H1 (cell line): ENCODE results near the gene TMEM92. TPM values are rescaled to one million over a fixed set of nuclear protein-coding genes. Genes with fewer than 3 reads are reported as not detected.
A peak's percentile ranks its signal among the peaks of the same experiment; 100 is the strongest.

ENCODE experiments used
- CTCF ChIA-PET: fragments of 300-600 bp; sonication (Branson Sonifier 250); formaldehyde crosslinking; loops from one replicate; lab custom pipeline; 2021; ENCODE audit not compliant: partially characterized antibody; lab: Charles Lee
- POLR2A ChIA-PET: fragments of 300-600 bp; sonication (Branson Sonifier 250); formaldehyde crosslinking; loops from one replicate; lab custom pipeline; 2021; ENCODE audit warnings: inconsistent platforms; ENCODE audit not compliant: partially characterized antibody; lab: Charles Lee
- DNase-seq, 2 experiments: peaks; one replicate each; pipeline versions ENCODE4 v3.0.0 to v3.0.0-alpha.2; 2010 to 2022; ENCODE audit warnings: low spot score in 2 of 2, low read depth in 1 of 2, mixed read lengths in 1 of 2
- FAIRE-seq: peaks from 2 replicates; lab custom pipeline; 2011; peaks lifted over from hg19 to GRCh38; lab: Jason Lieb, UNC
- H2AFZ ChIP-seq: 2 replicates; pipeline ENCODE4 v1.8.1; 2012; ENCODE audit warnings: low read length, inconsistent platforms
- H2AK5ac ChIP-seq: 2 replicates; pipeline ENCODE4 v1.6.1; 2013; ENCODE audit warnings: low read depth, low read length
- H2BK120ac ChIP-seq: replicated peaks from 2 replicates; pipeline ENCODE3; 2013; ENCODE audit warnings: low read depth, low read length, inconsistent platforms
- H2BK12ac ChIP-seq: 2 replicates; pipeline ENCODE4 v1.6.1; 2013; ENCODE audit warnings: low read depth, low read length
- H2BK15ac ChIP-seq: 2 replicates; pipeline ENCODE4 v1.6.1; 2013; ENCODE audit warnings: low read length
- H2BK20ac ChIP-seq: 2 replicates; pipeline ENCODE4 v1.6.1; 2013; ENCODE audit warnings: low read length
- H2BK5ac ChIP-seq: 2 replicates; pipeline ENCODE4 v1.6.1; 2013; ENCODE audit warnings: low read depth, low read length
- H3K14ac ChIP-seq: 2 replicates; pipeline ENCODE4 v1.6.1; 2013; ENCODE audit warnings: inconsistent platforms; ENCODE audit not compliant: insufficient read length
- H3K18ac ChIP-seq: 2 replicates; pipeline ENCODE4 v1.6.1; 2013; ENCODE audit warnings: low read length; ENCODE audit errors: extremely low read depth
- H3K23ac ChIP-seq: 2 replicates; pipeline ENCODE4 v1.6.1; 2013; ENCODE audit warnings: inconsistent platforms; ENCODE audit not compliant: insufficient read length
- H3K23me2 ChIP-seq: 2 replicates; pipeline ENCODE4 v1.6.1; 2013; ENCODE audit warnings: low read depth, low read length
- H3K27ac ChIP-seq: 2 replicates; pipeline ENCODE4 v1.6.1; 2011; ENCODE audit warnings: low read depth, low read length, inconsistent platforms
- H3K27me3 ChIP-seq, 4 experiments: replicated peaks in 1 of 4; 1 replicate in 1 of 4; 2 replicates in 3 of 4; pipeline versions ENCODE4 v1.6.1 to v1.8.1; 2011 to 2013; ENCODE audit warnings: low read length in 3 of 4, mild to moderate bottlenecking in 3 of 4, inconsistent platforms in 2 of 4, mixed read lengths in 2 of 4, moderate library complexity in 1 of 4; ENCODE audit not compliant: control insufficient read depth in 3 of 4, insufficient read depth in 3 of 4; ENCODE audit errors: extremely low read depth in 1 of 4
- H3K36me3 ChIP-seq, 4 experiments: 2 replicates each; pipeline versions ENCODE4 v1.6.1 to v1.8.1; 2011 to 2013; ENCODE audit warnings: mild to moderate bottlenecking in 4 of 4, low read length in 3 of 4, moderate library complexity in 2 of 4, control low read depth in 1 of 4, inconsistent platforms in 1 of 4; ENCODE audit not compliant: insufficient read depth in 4 of 4, control insufficient read depth in 2 of 4
- H3K4ac ChIP-seq: replicated peaks from 2 replicates; pipeline ENCODE3; 2013; ENCODE audit warnings: low read length, low read depth, mixed read lengths, inconsistent platforms; ENCODE audit not compliant: insufficient read length
- H3K4me1 ChIP-seq, 4 experiments: replicated peaks in 1 of 4; 1 replicate in 1 of 4; 2 replicates in 3 of 4; pipeline versions ENCODE4 v1.6.1 to v1.8.1; 2011 to 2013; ENCODE audit warnings: low read length in 3 of 4, inconsistent platforms in 2 of 4, mixed read lengths in 1 of 4; ENCODE audit not compliant: insufficient read depth in 4 of 4, control insufficient read depth in 3 of 4
- H3K4me2 ChIP-seq, 2 experiments: 2 replicates each; pipeline versions ENCODE4 v1.6.1 to v1.8.1; 2011 to 2013; ENCODE audit warnings: low read depth in 2 of 2, low read length in 2 of 2, control low read depth in 1 of 2, inconsistent platforms in 1 of 2, mild to moderate bottlenecking in 1 of 2; ENCODE audit not compliant: insufficient read depth in 1 of 2
- H3K4me3 ChIP-seq, 4 experiments: fragments of 200-600, 300-600 bp in 1 of 4; sonication (generic), shearing (Covaris generic), sonication (Bioruptor Twin) in 1 of 4; 2 replicates each; pipeline versions ENCODE4 v1.5.1 to v1.8.1; 2011 to 2016; ENCODE audit warnings: low read length in 4 of 4, low read depth in 3 of 4, control low read depth in 2 of 4, inconsistent platforms in 2 of 4, mild to moderate bottlenecking in 2 of 4, mixed read lengths in 1 of 4, moderate library complexity in 1 of 4; ENCODE audit not compliant: insufficient read depth in 2 of 4; ENCODE audit errors: extremely low read depth in 1 of 4
- H3K56ac ChIP-seq: replicated peaks from 2 replicates; pipeline ENCODE3; 2013; ENCODE audit warnings: low read depth, mild to moderate bottlenecking, mixed read lengths, low read length, inconsistent platforms; ENCODE audit not compliant: insufficient read length
- H3K79me1 ChIP-seq: 2 replicates; pipeline ENCODE4 v1.6.1; 2013; ENCODE audit warnings: low read depth, low read length, control low read depth
- H3K79me2 ChIP-seq, 2 experiments: 2 replicates each; pipeline versions ENCODE4 v1.6.1 to v1.8.1; 2012 to 2013; ENCODE audit warnings: low read length in 2 of 2, mild to moderate bottlenecking in 2 of 2, inconsistent platforms in 1 of 2; ENCODE audit not compliant: insufficient read depth in 2 of 2, control insufficient read depth in 1 of 2
- H3K9ac ChIP-seq, 4 experiments: replicated peaks in 1 of 4; 1 replicate in 1 of 4; 2 replicates in 3 of 4; pipeline versions ENCODE4 v1.6.1 to v1.8.1; 2011 to 2013; ENCODE audit warnings: low read depth in 3 of 4, low read length in 3 of 4, control low read depth in 2 of 4, mild to moderate bottlenecking in 2 of 4, moderate library complexity in 2 of 4, inconsistent platforms in 1 of 4; ENCODE audit errors: extremely low read depth in 1 of 4
- H3K9me3 ChIP-seq, 2 experiments: 2 replicates each; pipeline versions ENCODE4 v1.6.1 to v1.8.1; 2012 to 2013; ENCODE audit warnings: mild to moderate bottlenecking in 2 of 2, moderate library complexity in 2 of 2, control low read depth in 1 of 2, inconsistent platforms in 1 of 2, low read depth in 1 of 2, low read length in 1 of 2, mixed read lengths in 1 of 2; ENCODE audit not compliant: insufficient read depth in 2 of 2
- H4K20me1 ChIP-seq, 2 experiments: replicated peaks in 1 of 2; 2 replicates each; pipeline versions ENCODE3 to v1.8.1; 2011 to 2013; ENCODE audit warnings: inconsistent platforms in 2 of 2, low read length in 2 of 2, mild to moderate bottlenecking in 1 of 2; ENCODE audit not compliant: insufficient read depth in 2 of 2, control insufficient read depth in 1 of 2
- H4K5ac ChIP-seq: 2 replicates; pipeline ENCODE4 v1.6.1; 2013; ENCODE audit warnings: low read length, low read depth, mixed read lengths, inconsistent platforms; ENCODE audit not compliant: insufficient read length
- H4K8ac ChIP-seq: 2 replicates; pipeline ENCODE4 v1.8.0; 2013; ENCODE audit warnings: mild to moderate bottlenecking, moderate library complexity, low read length, inconsistent platforms; ENCODE audit not compliant: insufficient read depth; ENCODE audit errors: extremely low read depth
- H4K91ac ChIP-seq: replicated peaks from 2 replicates; pipeline ENCODE3; 2013; ENCODE audit warnings: low read length, mixed read lengths, inconsistent platforms; ENCODE audit not compliant: insufficient read length
- BACH1 ChIP-seq: IDR thresholded peaks from 2 replicates; pipeline ENCODE4 v1.6.1; 2012; ENCODE audit warnings: low read length, improper control_type of control experiment
- BCL11A ChIP-seq, 2 experiments: IDR thresholded peaks; one replicate each; pipeline ENCODE4 v1.6.1; 2011; ENCODE audit warnings: low read depth in 2 of 2, low read length in 2 of 2, mild to moderate bottlenecking in 2 of 2
- EGR1 ChIP-seq: IDR thresholded peaks from 2 replicates; pipeline ENCODE4 v1.6.1; 2011; ENCODE audit warnings: low read depth, low read length, borderline replicate concordance
- KDM4A ChIP-seq: IDR thresholded peaks from one replicate; pipeline ENCODE4 v1.7.1; 2012; ENCODE audit warnings: low read depth, mild to moderate bottlenecking, moderate library complexity, low read length, inconsistent platforms; ENCODE audit not compliant: severe bottlenecking
- WGBS, 2 experiments: shearing (Covaris generic) in 1 of 2; methylation state at CpG; one replicate each; pipeline versions ENCODE4 v1.1.6 to v1.1.7; 2013 to 2015; ENCODE audit warnings: low lambda C conversion rate in 2 of 2, mixed read lengths in 2 of 2, inconsistent platforms in 1 of 2, low coverage in 1 of 2, missing lambda C conversion rate in 1 of 2; ENCODE audit not compliant: insufficient replicate concordance in 2 of 2, insufficient coverage in 1 of 2, insufficient read length in 1 of 2; ENCODE audit errors: extremely low coverage in 1 of 2, missing lambda C conversion rate in 1 of 2; 5-methylcytosine and 5-hydroxymethylcytosine counted together
- polyA plus RNA-seq, 7 experiments: library from polyadenylated mRNA; depleted of rRNA in 3 of 7; stranded (reverse) in 5 of 7; unstranded in 2 of 7; fragments of >200 nt in 5 of 7; fragments of 200-250 nt in 2 of 7; gene quantifications; 1 replicate in 5 of 7; 2 replicates in 1 of 7; 4 replicates in 1 of 7; pipeline versions ENCODE4 v1.2.1 to v1.2.3, GENCODE V29; 2011 to 2013; ENCODE audit warnings: missing spikeins in 2 of 7, mixed read lengths in 2 of 7
- total RNA-seq: library from RNA; stranded (reverse); fragmentation: NEBNext Ultra II Directional; extraction: Animal tissue kit (Norgen Biotek cat#: 25700); gene quantifications from 2 replicates; pipeline ENCODE4 v1.2.1, GENCODE V29; 2021

TMEM92 gene
- total and polyA plus RNA-seq, 2 of the 8 experiments (the other 6 are each of a cell fraction or from before 2014, with no cell fraction given): 11.9 to 24.8 TPM

- TF ChIP-seq EGR1 (no peak), BACH1 (no peak), KDM4A (peak; percentile 53), BCL11A (IDR thresholded peaks at IDR 0.05; ENCODE audit: low read depth in 2 of 2, low read length in 2 of 2) (no peak)
- Histone ChIP-seq H3K9ac (no peak overlapping the region), H3K36me3 (no peaks in the 10 kb centered on the region), H3K56ac (no peak overlapping the region), H4K5ac (peak overlapping the region; percentile 58), H2BK15ac (peak overlapping the region; percentile 98; the same call in 1 of the 2 replicates), H2AFZ (peak overlapping the region; percentile 63; the same call in 1 of the 2 replicates), H3K9me3 (no peaks in the 10 kb centered on the region), H3K79me2 (no peaks in the 10 kb centered on the region), H3K4me1 (peaks cover 0 to 23% (median 16%) of the 10 kb centered on the region in 4 experiments; a peak in 6 of 7 replicates), H4K8ac (no peak overlapping the region; the same call in 1 of the 2 replicates), H2BK120ac (no peak overlapping the region), H3K27ac (no peak overlapping the region), H3K23me2 (peaks cover 5% of the 10 kb centered on the region; the same call in 1 of the 2 replicates), H3K79me1 (0 out of 2 replicates have a peak, but pooled peaks cover 3% of the 10 kb centered on the region), H2BK20ac (peak overlapping the region; percentile 48), H3K4me2 (peak overlapping the region; percentile 64 to 67), H3K4me3 (peak overlapping the region; percentile 4 to 58 (median 38); a peak in 7 of 8 replicates), H3K27me3 (no peaks in the 10 kb centered on the region; a peak in 3 of 7 replicates), H3K14ac (no peak overlapping the region), H2AK5ac (0 out of 2 replicates have a peak overlapping the region, but pooled peaks have one; percentile 75), H2BK5ac (peak overlapping the region; percentile 56; the same call in 1 of the 2 replicates), H3K18ac (peak overlapping the region; percentile 88), H4K20me1 (no peaks in the 10 kb centered on the region), H3K4ac (no peak overlapping the region), H4K91ac (peak overlapping the region; percentile 67), H3K23ac (no peak overlapping the region), H2BK12ac (peak overlapping the region; percentile 44; the same call in 1 of the 2 replicates)
- POLR2A ChIA-PET: interaction anchor here (1.0 to 1.5 kb wide), 5 partner anchors 12 to 112 kb away, joined by 3 to 4 read pairs (median 3); no protein-coding TSS in a partner anchor
- FAIRE-seq: no peak
- CTCF ChIA-PET: interaction anchor here (1.6 to 41.5 kb wide), 7 partner anchors 10 to 96 kb away, joined by 3 to 1349 read pairs (median 7); partner anchors contain the start of genes COL1A1 and TMEM92
- peak in 1 of 2 experiments; percentile 63 for DNase-seq
- 34% methylated on average over 23 of the region's 23 CpGs; no CpG with 5 or more reads in 1 of the 2 experiments for WGBS, 2 experiments
Observed at GRCh38 chr17:50264263-50265113, 9.8 kb upstream of the TMEM92 start.
